Mammary epithelial cell (primary cell): ENCODE data around the gene STAU1.

Experiments
- EZH2 ChIP-seq: IDR thresholded peaks from 2 replicates; pipeline ENCODE4 v1.6.1; 2012; ENCODE audit warnings: low read length, inconsistent platforms, borderline replicate concordance
- TF ChIP-seq, protein P1 (sequence below), 2 donors: IDR thresholded peaks in 1 of 2; conservative IDR thresholded peaks in 1 of 2; 2 replicates each; pipeline ENCODE4 v1.5.1; 2011 to 2012; ENCODE audit warnings: inconsistent platforms in 2 of 2, low read length in 2 of 2, mild to moderate bottlenecking in 2 of 2, control low read depth in 1 of 2, low read depth in 1 of 2; ENCODE audit not compliant: insufficient read depth in 1 of 2; ENCODE audit errors: extremely low read depth in 1 of 2

DNA sequence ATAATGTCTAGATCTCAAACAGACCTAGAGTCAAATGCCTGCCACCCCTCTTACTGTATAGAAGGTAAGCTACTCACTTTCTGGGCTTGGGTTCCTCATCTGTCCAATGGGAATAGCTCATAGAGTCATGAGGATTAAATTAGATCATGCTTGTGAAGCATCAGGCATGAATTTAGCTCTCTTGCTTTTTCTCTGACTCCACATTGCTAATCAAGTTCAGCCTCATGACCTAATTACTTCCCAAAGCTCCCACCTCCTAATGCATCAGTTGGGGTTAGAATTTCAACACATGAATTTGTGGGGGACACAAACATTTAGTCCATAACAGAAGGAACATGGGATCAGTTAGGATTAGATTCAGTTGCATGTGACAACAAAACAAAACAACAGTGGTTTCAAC is 26.4 kb upstream of the STAU1 start:
- no peak for TF ChIP-seq EZH2
- TF ChIP-seq, protein P1, sequence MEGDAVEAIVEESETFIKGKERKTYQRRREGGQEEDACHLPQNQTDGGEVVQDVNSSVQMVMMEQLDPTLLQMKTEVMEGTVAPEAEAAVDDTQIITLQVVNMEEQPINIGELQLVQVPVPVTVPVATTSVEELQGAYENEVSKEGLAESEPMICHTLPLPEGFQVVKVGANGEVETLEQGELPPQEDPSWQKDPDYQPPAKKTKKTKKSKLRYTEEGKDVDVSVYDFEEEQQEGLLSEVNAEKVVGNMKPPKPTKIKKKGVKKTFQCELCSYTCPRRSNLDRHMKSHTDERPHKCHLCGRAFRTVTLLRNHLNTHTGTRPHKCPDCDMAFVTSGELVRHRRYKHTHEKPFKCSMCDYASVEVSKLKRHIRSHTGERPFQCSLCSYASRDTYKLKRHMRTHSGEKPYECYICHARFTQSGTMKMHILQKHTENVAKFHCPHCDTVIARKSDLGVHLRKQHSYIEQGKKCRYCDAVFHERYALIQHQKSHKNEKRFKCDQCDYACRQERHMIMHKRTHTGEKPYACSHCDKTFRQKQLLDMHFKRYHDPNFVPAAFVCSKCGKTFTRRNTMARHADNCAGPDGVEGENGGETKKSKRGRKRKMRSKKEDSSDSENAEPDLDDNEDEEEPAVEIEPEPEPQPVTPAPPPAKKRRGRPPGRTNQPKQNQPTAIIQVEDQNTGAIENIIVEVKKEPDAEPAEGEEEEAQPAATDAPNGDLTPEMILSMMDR (conservative IDR thresholded peaks at IDR 0.05 in 1 of 2, IDR thresholded peaks at IDR 0.05 in 1 of 2; ENCODE audit: extremely low read depth in 1 of 2, insufficient read depth in 1 of 2, low read depth in 1 of 2, low read length in 2 of 2): no peak
